Activated naive CD8-positive, alpha-beta T cell treated with anti-CD3 and anti-CD28 coated beads for 36 hours (primary cell): ENCODE data around the gene ITGB7. TPM values are rescaled to one million over a fixed set of nuclear protein-coding genes. Genes with fewer than 3 reads are reported as not detected.
"Not testable (repeated sequence)": the region's sequence is repeated elsewhere in the genome, so short reads cannot be mapped to it uniquely, and the experiment has no call there.

Experiments used
- DNase-seq: peaks from one replicate; pipeline ENCODE4 v3.0.0; 2021
- H3K27ac Mint-ChIP-seq: one replicate; pipeline ENCODE4 v1.8.0; 2022; ENCODE audit warnings: mild to moderate bottlenecking, moderate library complexity, mixed read lengths
- H3K27me3 Mint-ChIP-seq: one replicate; pipeline ENCODE4 v1.8.0; 2022; ENCODE audit warnings: mild to moderate bottlenecking, mixed read lengths
- H3K36me3 Mint-ChIP-seq: one replicate; pipeline ENCODE4 v1.8.0; 2021; ENCODE audit warnings: mild to moderate bottlenecking, mixed read lengths
- H3K4me1 Mint-ChIP-seq: one replicate; pipeline ENCODE4 v1.8.0; 2021; ENCODE audit warnings: mixed read lengths
- H3K4me3 Mint-ChIP-seq: one replicate; pipeline ENCODE4 v1.8.0; 2022; ENCODE audit warnings: mild to moderate bottlenecking, moderate library complexity, mixed read lengths
- H3K9me3 Mint-ChIP-seq: one replicate; pipeline ENCODE4 v1.8.0; 2022; ENCODE audit warnings: mixed read lengths
- total RNA-seq, 2 experiments: library from RNA; stranded (reverse); gene quantifications; one replicate each; pipeline ENCODE4 v1.2.3, GENCODE V29; 2021

ITGB7 gene
- total RNA-seq, 2 experiments from 2014 or later: 102 to 105 TPM

DNA sequence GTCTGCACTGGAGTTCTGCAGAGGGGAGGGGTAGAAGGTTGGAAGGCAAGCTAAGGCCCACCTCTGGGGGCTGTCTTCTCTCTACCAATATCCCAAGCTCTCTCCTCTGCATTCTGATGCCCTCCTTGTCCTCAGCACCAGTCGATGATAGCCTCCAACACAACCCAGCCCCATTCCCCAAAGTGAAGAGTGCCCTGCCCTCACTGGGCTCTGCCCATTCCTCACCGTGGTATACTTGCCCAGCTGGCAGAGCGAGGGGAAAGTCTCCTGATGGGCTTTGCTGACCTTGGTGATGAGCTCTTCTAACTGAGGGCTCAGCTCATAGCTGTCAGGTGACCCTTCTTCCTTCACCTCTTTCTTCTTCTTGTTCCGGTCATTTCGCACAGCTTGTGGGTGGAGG, 7.2 kb upstream of the ITGB7 start:
- no peak for DNase-seq
- Mint-ChIP-seq H3K4me1 (peaks cover 61% of the 10 kb centered on the region), H3K9me3 (no peaks in the 10 kb centered on the region), H3K27me3 (no peaks in the 10 kb centered on the region), H3K27ac (peak overlapping the region; percentile 59), H3K36me3 (peaks cover 34% of the 10 kb centered on the region), H3K4me3 (no peak overlapping the region)

DNA sequence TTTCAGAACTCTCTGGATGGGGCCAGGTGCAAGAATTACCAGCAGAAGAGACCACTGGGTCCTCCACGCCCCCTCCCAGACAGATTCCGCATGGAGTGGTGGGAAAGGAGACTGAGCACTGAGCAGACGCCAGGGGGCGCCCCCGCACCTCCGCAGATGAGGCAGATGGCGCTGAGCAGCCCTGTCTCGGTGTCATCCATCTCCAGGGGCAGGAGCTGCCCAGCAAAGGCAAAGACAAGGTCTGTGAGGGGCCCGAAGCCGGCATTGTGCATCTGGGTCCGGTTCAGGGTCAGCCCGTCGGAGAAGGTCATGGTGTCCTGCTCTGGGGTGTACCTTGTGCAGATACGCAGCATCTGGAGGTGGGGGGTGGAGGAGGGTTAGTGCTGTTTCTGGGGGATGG, 6.3 kb upstream of the ITGB7 start:
- Mint-ChIP-seq H3K4me1 (peaks cover 63% of the 10 kb centered on the region), H3K27ac (peak overlapping the region; percentile 39)

DNA sequence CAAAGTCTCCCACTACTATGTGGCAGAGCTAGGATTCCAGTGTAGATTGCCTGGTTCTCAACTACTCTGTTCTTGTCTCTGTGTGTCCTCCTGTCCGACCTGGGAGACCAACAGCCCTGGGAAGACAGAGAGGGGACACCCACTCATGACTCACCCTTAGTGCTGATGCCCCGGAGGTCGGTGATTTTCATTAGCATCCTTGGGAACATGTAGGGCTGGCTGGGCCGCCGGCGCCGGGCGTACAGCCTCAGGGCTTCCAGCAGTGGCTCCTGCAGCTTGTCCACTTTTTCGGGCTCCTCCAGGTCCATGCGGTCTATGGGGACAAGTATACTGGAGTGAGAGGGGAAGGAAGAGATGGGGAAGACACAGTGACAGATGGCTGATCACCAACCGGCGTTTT, 5.9 kb upstream of the ITGB7 start:
- peaks cover 39% of the 10 kb centered on the region for H3K36me3 Mint-ChIP-seq

More for the DNA sequence above, 6.3 kb upstream of the ITGB7 start:
- Mint-ChIP-seq H3K4me3 (no peak overlapping the region), H3K27me3 (no peaks in the 10 kb centered on the region), H3K36me3 (peaks cover 39% of the 10 kb centered on the region), H3K9me3 (no peaks in the 10 kb centered on the region)
- DNase-seq: peak; percentile 82

DNA sequence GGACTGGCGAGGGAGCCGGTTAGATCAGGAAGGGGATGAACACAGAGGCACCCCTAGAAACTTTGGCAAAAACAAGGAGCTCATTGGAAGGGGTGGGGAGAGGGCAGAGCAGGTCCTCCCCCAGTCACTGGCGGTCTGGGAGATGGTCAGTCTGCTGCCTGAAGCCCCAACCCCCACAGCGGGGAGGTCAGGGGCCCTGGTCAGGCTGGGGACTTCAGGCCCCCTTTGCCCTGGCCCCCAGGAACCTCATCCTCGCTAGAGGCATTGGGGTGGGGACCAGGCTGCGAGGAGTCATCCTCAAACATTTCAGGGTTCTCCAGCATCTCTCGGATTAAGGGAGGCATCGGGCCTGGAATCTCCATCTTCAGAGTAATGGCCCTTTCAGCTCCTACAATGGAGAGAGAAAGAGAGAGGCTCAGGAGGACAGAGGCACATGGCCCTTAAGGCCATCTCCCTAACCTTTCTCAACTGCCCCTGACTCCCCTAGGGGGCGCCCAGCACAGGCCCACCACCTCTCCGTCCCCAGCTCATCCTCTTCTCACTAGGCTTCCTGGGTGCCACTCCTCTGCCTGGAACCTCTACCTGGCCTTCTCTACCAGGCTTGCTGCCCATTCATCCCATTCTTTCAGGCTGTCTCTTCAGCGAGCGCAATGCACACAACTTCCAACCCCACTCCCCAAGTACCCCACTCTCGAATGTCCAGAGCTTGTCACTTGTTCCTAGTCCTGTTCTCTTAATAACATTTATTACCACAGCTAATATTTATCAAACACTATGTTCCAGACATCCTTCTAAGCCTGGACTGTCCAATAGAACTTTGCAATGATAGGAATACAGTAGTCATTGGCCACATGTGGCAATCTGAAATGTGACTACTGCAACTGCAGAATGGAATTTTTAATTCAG, 4.7 kb upstream of the ITGB7 start:
- H3K27me3 Mint-ChIP-seq: no peaks in the 10 kb centered on the region
- H3K27ac Mint-ChIP-seq: no peak overlapping the region
- peaks cover 39% of the 10 kb centered on the region for H3K36me3 Mint-ChIP-seq
- no peaks in the 10 kb centered on the region for H3K9me3 Mint-ChIP-seq
- no peak for DNase-seq
- peaks cover 61% of the 10 kb centered on the region for H3K4me1 Mint-ChIP-seq
- H3K4me3 Mint-ChIP-seq: no peak overlapping the region

More for the DNA sequence above, 5.9 kb upstream of the ITGB7 start:
- H3K27ac Mint-ChIP-seq: peak overlapping the region; percentile 39
- no peak for DNase-seq
- peaks cover 63% of the 10 kb centered on the region for H3K4me1 Mint-ChIP-seq
- no peaks in the 10 kb centered on the region for H3K27me3 Mint-ChIP-seq
- H3K9me3 Mint-ChIP-seq: no peaks in the 10 kb centered on the region
- no peak overlapping the region for H3K4me3 Mint-ChIP-seq

DNA sequence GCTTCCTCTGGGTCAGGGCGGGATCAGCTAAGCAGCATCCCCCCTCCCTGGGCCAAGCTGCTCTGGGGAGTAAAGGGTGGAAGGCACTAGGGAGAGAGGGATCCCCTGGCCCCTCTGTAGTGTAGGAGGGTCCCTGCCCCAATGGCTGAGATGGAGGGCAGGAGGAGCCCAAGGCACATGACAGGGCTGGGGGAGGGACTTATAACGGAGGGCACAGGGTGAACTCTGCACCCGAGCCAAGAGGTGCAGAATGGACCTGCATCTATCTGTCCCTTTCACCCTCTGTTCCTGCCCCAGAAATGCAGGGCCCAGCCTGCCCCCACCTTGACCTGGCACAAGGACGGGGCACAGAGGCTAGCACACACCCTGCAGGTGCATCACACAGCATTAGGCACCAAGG, 3.8 kb upstream of the ITGB7 start:
- no peak for DNase-seq

DNA sequence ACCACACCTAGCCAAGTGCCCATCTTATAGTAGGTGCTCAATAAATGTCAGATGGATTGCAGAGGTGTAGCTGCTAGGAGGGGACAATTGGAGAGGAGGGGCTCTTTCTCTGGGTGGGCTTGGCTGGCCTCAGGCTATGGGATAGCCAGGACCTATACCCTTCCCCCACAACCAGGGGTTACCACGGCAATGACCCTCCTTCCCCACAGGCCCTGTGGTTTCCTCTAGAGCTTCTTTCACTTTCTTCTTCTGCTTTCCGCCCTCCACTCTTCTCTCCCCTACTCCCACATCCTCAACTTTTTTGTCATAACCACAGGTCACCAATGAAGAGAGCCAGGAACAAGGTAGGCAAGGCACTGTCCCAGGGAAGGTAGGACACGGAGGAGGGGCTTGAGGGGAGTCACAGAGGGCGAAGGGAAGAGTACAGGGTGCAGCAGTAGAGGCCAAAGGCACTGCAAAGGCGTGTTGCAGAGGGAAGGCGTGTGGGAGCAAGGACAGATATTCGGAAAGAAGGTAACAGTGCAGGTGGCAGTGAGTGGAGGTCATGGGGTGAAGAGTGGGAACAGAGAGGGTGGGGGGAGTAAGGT, 1.9 kb upstream of the ITGB7 start:
- H3K27ac Mint-ChIP-seq: peak overlapping the region; percentile 81
- H3K9me3 Mint-ChIP-seq: no peaks in the 10 kb centered on the region
- peaks cover 53% of the 10 kb centered on the region for H3K36me3 Mint-ChIP-seq
- peaks cover 60% of the 10 kb centered on the region for H3K4me1 Mint-ChIP-seq
- no peaks in the 10 kb centered on the region for H3K27me3 Mint-ChIP-seq
- peak; percentile 47 for DNase-seq
- H3K4me3 Mint-ChIP-seq: peak overlapping the region; percentile 62

More for the DNA sequence above, 3.8 kb upstream of the ITGB7 start:
- Mint-ChIP-seq H3K9me3 (no peaks in the 10 kb centered on the region), H3K27me3 (no peaks in the 10 kb centered on the region), H3K4me1 (peaks cover 61% of the 10 kb centered on the region), H3K27ac (no peak overlapping the region), H3K36me3 (peaks cover 40% of the 10 kb centered on the region), H3K4me3 (no peak overlapping the region)

DNA sequence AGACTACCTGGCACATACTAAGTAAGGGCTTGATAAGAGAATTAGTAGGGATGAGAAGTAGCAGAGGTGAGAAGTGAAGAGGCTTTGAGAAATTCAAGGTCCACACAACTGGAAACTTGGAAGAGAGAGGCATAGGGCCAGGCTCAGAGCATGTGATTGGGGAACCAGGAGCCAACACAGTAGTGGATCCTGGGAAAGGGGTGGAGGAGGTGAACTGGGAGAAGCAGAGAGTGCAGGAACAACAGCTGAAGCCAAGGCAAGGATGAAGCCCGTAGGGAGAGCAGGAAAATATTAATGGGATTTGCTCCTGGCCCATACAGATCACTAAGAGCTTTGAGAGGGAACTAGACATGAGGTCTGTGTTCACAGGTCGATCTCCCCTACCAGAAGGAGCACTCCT, 1.4 kb upstream of the ITGB7 start:
- H3K9me3 Mint-ChIP-seq: no peaks in the 10 kb centered on the region
- peak overlapping the region; percentile 62 for H3K4me3 Mint-ChIP-seq
- no peak for DNase-seq
- peaks cover 54% of the 10 kb centered on the region for H3K36me3 Mint-ChIP-seq
- peaks cover 59% of the 10 kb centered on the region for H3K4me1 Mint-ChIP-seq
- H3K27me3 Mint-ChIP-seq: no peaks in the 10 kb centered on the region
- H3K27ac Mint-ChIP-seq: peak overlapping the region; percentile 81

DNA sequence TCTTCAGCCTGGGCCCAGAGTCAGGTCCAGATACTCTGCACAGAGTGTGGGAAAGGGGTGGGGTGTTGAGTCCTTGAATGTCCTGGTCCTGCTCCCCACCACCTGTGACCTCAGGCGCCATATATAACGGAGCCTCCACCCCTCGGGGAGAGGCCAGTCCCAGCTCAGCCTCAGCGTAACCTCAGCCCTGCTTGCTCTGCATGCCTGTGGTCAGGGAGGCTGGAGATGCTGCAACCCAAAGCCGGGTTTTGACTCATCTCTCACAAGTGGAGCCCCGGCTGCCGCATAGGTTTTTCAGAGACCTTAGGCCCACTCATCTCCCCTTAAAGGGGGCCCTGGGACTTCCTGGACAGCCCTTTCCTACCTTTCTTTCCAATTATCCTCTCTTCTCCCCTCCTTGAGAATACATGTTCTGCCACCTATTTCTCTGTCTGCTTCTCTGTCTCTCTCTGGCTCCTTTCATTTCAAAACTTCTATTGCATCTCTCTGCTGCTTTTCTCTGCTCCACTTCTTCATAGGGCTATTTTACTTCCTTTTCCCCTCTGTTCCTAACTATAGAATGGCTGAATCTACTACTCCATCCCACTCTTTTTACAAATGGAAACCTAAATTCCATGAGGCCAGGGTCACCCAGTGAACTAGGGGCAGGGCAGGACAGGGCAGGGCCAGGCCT, 1.2 kb downstream of the ITGB7 start:
- peaks cover 63% of the 10 kb centered on the region for H3K4me1 Mint-ChIP-seq
- peaks cover 5% of the 10 kb centered on the region for H3K9me3 Mint-ChIP-seq
- H3K27ac Mint-ChIP-seq: peak overlapping the region; percentile 88
- H3K4me3 Mint-ChIP-seq: peak overlapping the region; percentile 90
- H3K36me3 Mint-ChIP-seq: peaks cover 51% of the 10 kb centered on the region
- H3K27me3 Mint-ChIP-seq: no peaks in the 10 kb centered on the region
- peak; percentile 85 for DNase-seq

DNA sequence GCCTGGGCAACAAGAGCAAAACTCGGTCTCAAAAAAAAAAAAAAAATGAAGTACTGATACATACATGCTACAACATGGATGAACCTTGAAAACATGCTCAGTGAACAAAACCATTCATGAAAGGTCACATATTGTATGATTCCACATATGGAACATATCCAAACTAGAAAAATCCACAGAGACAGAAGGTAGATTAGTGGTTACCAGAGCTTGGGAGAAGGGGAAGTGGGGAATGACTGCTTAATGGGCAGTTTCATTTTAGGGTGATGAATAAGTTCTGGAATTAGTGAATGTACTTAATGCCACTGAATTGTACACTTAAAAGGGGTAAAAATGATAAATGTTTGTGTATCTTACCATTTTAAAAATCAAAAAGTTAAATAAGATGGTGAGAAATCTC, 2.7 kb downstream of the ITGB7 start:
- H3K27ac Mint-ChIP-seq: peak overlapping the region; percentile 17
- no peak for DNase-seq
- no peaks in the 10 kb centered on the region for H3K27me3 Mint-ChIP-seq
- H3K4me1 Mint-ChIP-seq: peaks cover 74% of the 10 kb centered on the region
- peak overlapping the region; percentile 22 for H3K4me3 Mint-ChIP-seq
- peaks cover 52% of the 10 kb centered on the region for H3K36me3 Mint-ChIP-seq
- peaks cover 5% of the 10 kb centered on the region for H3K9me3 Mint-ChIP-seq

DNA sequence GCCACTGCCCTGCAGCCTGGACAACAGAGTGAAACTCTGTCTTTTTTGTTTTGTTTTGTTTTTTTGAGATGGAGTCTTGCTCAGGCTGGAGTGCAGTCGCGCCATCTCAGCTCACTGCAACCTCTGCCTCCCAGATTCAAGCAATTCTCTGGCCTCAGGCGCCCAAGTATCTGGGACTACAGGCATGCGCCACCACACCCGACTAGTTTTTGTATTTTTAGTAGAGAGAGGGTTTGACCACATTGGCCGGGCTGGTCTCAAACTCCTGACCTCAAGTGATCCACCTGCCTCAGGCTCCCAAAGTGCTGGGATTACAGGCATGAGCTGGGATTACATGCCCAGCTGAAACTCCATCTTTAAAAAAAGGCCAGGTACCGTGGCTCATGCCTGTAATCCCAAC, 4.7 kb downstream of the ITGB7 start:
- Mint-ChIP-seq H3K4me1 (peaks cover 73% of the 10 kb centered on the region), H3K36me3 (peaks cover 55% of the 10 kb centered on the region)
- not testable (repeated sequence) for H3K27ac Mint-ChIP-seq, H3K27me3 Mint-ChIP-seq, DNase-seq, H3K9me3 Mint-ChIP-seq, H3K4me3 Mint-ChIP-seq

DNA sequence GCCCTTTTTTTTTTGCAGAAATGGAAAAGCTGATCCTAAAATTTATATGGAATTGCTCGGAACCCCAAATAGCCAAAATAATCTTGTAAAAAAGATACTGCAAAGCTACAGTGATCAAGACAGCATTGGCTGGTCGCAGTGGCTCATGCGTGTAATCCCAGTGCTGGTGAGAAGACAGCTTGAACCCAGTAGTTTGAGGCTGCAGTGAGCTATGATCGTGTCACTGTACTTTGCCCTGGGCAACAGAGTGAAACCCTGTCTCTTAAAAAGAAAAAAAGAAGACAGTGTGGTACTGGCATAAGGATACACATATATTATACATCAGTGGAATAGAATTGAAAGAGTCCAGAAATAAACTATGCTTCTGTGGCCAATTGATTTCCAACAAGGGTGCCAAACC, 5.4 kb downstream of the ITGB7 start:
- no peak for DNase-seq
- H3K4me3 Mint-ChIP-seq: no peak overlapping the region
- H3K27ac Mint-ChIP-seq: peak overlapping the region; percentile 54
- H3K27me3 Mint-ChIP-seq: no peaks in the 10 kb centered on the region
- H3K36me3 Mint-ChIP-seq: peaks cover 61% of the 10 kb centered on the region
- peaks cover 5% of the 10 kb centered on the region for H3K9me3 Mint-ChIP-seq
- H3K4me1 Mint-ChIP-seq: peaks cover 71% of the 10 kb centered on the region

DNA sequence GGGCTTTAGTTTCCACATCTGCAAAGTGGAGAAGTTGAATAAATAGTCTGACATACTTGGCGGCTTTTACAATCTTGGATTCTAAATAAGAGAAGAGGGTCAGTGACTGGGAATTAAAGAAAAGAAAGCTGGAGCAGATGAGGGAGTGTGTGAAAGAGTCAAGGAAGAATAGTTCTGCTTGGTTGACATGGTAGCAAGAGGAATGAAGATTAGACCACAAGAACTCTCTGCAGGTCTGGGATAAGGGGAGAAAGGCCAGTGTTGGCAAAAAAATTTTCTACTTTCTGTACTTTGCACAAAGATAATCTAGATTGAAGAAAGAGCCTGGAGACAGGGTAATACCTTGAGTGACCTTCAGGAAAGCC, 5.9 kb downstream of the ITGB7 start:
- H3K27me3 Mint-ChIP-seq: no peaks in the 10 kb centered on the region
- DNase-seq: no peak
- peaks cover 5% of the 10 kb centered on the region for H3K9me3 Mint-ChIP-seq
- peaks cover 66% of the 10 kb centered on the region for H3K4me1 Mint-ChIP-seq
- peak overlapping the region; percentile 52 for H3K4me3 Mint-ChIP-seq
- H3K36me3 Mint-ChIP-seq: peaks cover 64% of the 10 kb centered on the region
- H3K27ac Mint-ChIP-seq: peak overlapping the region; percentile 82

DNA sequence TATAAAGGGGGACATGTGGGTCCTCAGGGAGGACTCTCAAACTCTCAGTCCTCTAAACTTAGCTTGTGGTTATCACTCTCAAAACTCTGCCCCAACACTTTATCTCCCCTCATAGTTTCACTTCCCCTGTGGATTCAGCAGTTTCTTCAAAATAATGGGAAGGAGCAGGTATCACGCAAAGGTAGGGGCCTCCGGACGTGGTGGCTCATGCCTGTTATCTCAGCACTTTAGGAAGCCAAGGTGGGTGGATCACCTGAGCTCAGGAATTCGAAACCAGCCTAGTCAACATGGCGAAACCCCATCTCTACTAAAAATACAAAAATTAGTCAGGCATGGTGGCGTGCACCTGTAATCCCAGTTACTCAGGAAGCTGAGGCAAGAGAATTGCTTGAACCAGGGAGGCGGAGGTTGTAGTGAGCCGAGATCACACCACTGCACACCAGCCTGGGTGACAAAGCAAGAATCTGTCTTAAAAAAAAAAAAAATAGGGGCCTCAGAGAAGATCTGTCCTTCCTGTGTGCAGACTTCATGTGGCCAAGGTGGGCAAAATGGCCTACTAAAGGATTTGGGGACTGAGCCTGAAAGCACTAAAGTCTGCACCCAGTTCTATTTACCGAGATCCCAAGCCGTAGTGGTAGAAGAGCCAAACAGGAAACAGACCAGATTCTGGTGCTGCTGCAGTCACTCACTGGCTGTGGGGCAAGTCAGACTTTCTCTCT, 6.4 kb downstream of the ITGB7 start:
- Mint-ChIP-seq H3K27me3 (no peaks in the 10 kb centered on the region), H3K36me3 (peaks cover 63% of the 10 kb centered on the region), H3K4me3 (peak overlapping the region; percentile 52), H3K4me1 (peaks cover 62% of the 10 kb centered on the region), H3K27ac (peak overlapping the region; percentile 82), H3K9me3 (peaks cover 5% of the 10 kb centered on the region)
- DNase-seq: peak; percentile 40

DNA sequence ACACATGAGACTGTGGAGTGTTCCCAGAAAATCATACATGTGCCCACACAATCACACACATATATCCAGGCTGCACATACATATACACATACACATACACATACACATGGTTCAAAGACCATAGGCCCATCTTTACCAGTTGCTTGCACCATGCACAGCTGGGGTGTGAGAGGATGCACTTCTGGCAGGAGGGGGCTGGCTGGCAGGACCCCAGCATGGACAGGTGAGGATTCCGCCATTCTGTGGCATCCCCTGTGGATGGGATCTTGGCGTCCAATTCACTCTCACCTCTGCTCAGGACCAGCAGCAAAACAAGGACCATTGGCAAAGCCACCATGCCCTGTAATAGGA, 7.0 kb downstream of the ITGB7 start:
- DNase-seq: no peak
- Mint-ChIP-seq H3K27ac (peak overlapping the region; percentile 82), H3K9me3 (peaks cover 5% of the 10 kb centered on the region), H3K27me3 (no peaks in the 10 kb centered on the region), H3K36me3 (peaks cover 59% of the 10 kb centered on the region), H3K4me3 (no peak overlapping the region), H3K4me1 (peaks cover 58% of the 10 kb centered on the region)

DNA sequence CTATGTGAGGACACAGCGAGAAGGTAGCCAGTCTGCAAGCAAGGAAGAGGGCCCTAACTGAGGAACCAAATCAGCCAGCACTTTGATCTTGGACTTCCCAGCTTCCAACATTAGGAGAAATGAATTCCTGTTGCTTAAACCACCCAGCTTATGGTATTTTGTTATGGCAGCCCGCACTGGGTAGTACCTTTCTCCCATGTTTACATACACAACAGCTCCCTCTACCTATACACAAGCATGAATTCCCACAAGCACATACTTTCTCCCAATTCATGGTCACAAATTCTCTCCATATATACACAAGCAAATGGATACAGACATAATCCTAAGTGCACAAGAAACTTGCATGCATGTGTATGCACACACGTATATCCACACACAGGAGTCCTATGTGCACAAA, 7.4 kb downstream of the ITGB7 start:
- H3K36me3 Mint-ChIP-seq: peaks cover 56% of the 10 kb centered on the region
- DNase-seq: no peak
- no peaks in the 10 kb centered on the region for H3K27me3 Mint-ChIP-seq
- peaks cover 5% of the 10 kb centered on the region for H3K9me3 Mint-ChIP-seq
- H3K4me1 Mint-ChIP-seq: peaks cover 57% of the 10 kb centered on the region
- peak overlapping the region; percentile 82 for H3K27ac Mint-ChIP-seq
- H3K4me3 Mint-ChIP-seq: no peak overlapping the region
